GM12878 (cell line): ENCODE results near the gene XRN2. TPM values are rescaled to one million over a fixed set of nuclear protein-coding genes. Genes with fewer than 3 reads are reported as not detected.
A peak's percentile ranks its signal among the peaks of the same experiment; 100 is the strongest.
"Not testable (repeated sequence)": the region's sequence is repeated elsewhere in the genome, so short reads cannot be mapped to it uniquely, and the experiment has no call there.

Experiments
- ATAC-seq: fragments of 200-7000 bp; cut with Tn5 transposase; 3 replicates; pipeline ENCODE4 v1.9.1; 2020; ENCODE audit warnings: mild to moderate bottlenecking, moderate library complexity
- BruUV-seq: library from RNA; stranded (reverse); fragments of 400-500 nt; replicated peaks from 2 replicates; lab custom pipeline; 2021; lab: Mats Ljungman, UMichigan
- CTCF ChIA-PET: fragments of 300-600 bp; sonication (Branson Sonifier 250); formaldehyde crosslinking; extraction: SDS; loops from one replicate; lab custom pipeline; 2021; ENCODE audit warnings: inconsistent platforms; lab: Yijun Ruan, JAX
- POLR2A ChIA-PET: fragments of 350-600 bp; formaldehyde crosslinking; extraction: SDS; loops from one replicate; lab custom pipeline; 2021; ENCODE audit warnings: inconsistent platforms; lab: Charles Lee
- RAD21 ChIA-PET: fragments of 300-600 bp; sonication (Branson Sonifier 250); formaldehyde crosslinking; loops from one replicate; lab custom pipeline; 2023; ENCODE audit warnings: antibody characterized with exemption; ENCODE audit not compliant: unreplicated experiment; lab: Charles Lee
- SMC1A ChIA-PET: fragments of 300-600 bp; sonication (Branson Sonifier 250); formaldehyde crosslinking; loops from one replicate; lab custom pipeline; 2023; ENCODE audit not compliant: unreplicated experiment, uncharacterized antibody; lab: Charles Lee
- DNase-seq: peaks from one replicate; pipeline ENCODE4 v3.0.0-alpha.2; 2011; ENCODE audit warnings: low read depth, low spot score
- FAIRE-seq: peaks from 3 replicates; lab custom pipeline; 2011; peaks lifted over from hg19 to GRCh38; lab: Jason Lieb, UNC
- H2AFZ ChIP-seq: 2 replicates; pipeline ENCODE4 v1.6.0; 2011; ENCODE audit warnings: low read depth, low read length, control low read depth; ENCODE audit not compliant: control insufficient read depth
- H3K27ac ChIP-seq: 2 replicates; pipeline ENCODE4 v1.5.1; 2011; ENCODE audit warnings: control low read depth; ENCODE audit not compliant: control insufficient read depth, insufficient read depth
- H3K27me3 ChIP-seq, 2 experiments: replicated peaks in 1 of 2; 2 replicates each; pipeline versions ENCODE4 v1.6.0 to v1.6.1; 2011; ENCODE audit warnings: low read length in 1 of 2; ENCODE audit not compliant: control insufficient read depth in 2 of 2, insufficient read depth in 2 of 2
- H3K36me3 ChIP-seq, 2 experiments: 2 replicates each; pipeline ENCODE4 v1.5.1; 2011; ENCODE audit warnings: low read length in 1 of 2; ENCODE audit not compliant: control insufficient read depth in 2 of 2, insufficient read depth in 2 of 2
- H3K4me1 ChIP-seq: 2 replicates; pipeline ENCODE4 v1.6.1; 2011; ENCODE audit warnings: mild to moderate bottlenecking, low read length, moderate library complexity, mixed read lengths; ENCODE audit not compliant: control insufficient read depth, insufficient read depth
- H3K4me2 ChIP-seq: 2 replicates; pipeline ENCODE4 v1.6.0; 2011; ENCODE audit warnings: control low read depth; ENCODE audit not compliant: control insufficient read depth, insufficient read depth
- H3K4me3 ChIP-seq: fragments of 200-600 bp; sonication (generic); 2 replicates; pipeline ENCODE4 v1.5.1; 2016
- H3K79me2 ChIP-seq: 2 replicates; pipeline ENCODE4 v1.6.0; 2011; ENCODE audit warnings: low read length; ENCODE audit not compliant: control insufficient read depth, insufficient read depth
- H3K9ac ChIP-seq: 2 replicates; pipeline ENCODE4 v1.8.0; 2011; ENCODE audit warnings: low read length, control low read depth, mixed read lengths; ENCODE audit not compliant: control insufficient read depth, insufficient read depth
- H3K9me3 ChIP-seq: replicated peaks from 3 replicates; pipeline ENCODE4 v1.5.1; 2011; ENCODE audit warnings: mild to moderate bottlenecking, low read length; ENCODE audit not compliant: control insufficient read depth, insufficient read depth
- H4K20me1 ChIP-seq: 2 replicates; pipeline ENCODE4 v1.6.0; 2011; ENCODE audit not compliant: control insufficient read depth, insufficient read depth
- GABPA ChIP-seq: IDR thresholded peaks from 2 replicates; pipeline ENCODE4 v1.6.1; 2014; ENCODE audit warnings: antibody characterized with exemption, low read depth, mild to moderate bottlenecking, inconsistent platforms
- HDAC6 ChIP-seq: fragments of 200-600 bp; sonication (generic); IDR thresholded peaks from one replicate; pipeline ENCODE4 v1.8.0; 2017; ENCODE audit warnings: antibody characterized with exemption; ENCODE audit not compliant: unreplicated experiment
- SP1 ChIP-seq: IDR thresholded peaks from one replicate; pipeline ENCODE4 v1.6.1; 2011; ENCODE audit warnings: low read depth, low read length
- SPI1 ChIP-seq: IDR thresholded peaks from 2 replicates; pipeline ENCODE4 v1.6.1; 2011; ENCODE audit warnings: low read depth, mild to moderate bottlenecking, low read length, moderate library complexity, borderline replicate concordance; ENCODE audit not compliant: insufficient read depth
- ZNF384 ChIP-seq: IDR thresholded peaks from 2 replicates; pipeline ENCODE4 v1.6.1; 2012; ENCODE audit warnings: low read depth, mild to moderate bottlenecking, low read length, improper control_type of control experiment, borderline replicate concordance
- WGBS: methylation state at CpG from one replicate; pipeline ENCODE4 v1.1.6; 2016; ENCODE audit warnings: low lambda C conversion rate; ENCODE audit not compliant: insufficient replicate concordance, insufficient coverage; ENCODE audit errors: missing lambda C conversion rate; 5-methylcytosine and 5-hydroxymethylcytosine counted together
- in situ Hi-C: fragments of 300-500 bp; cut with MboI; formaldehyde crosslinking; loops from 9 replicates; pipeline ENCODE4 v1.14.3; 2018; ENCODE audit warnings: mixed read lengths
- intact Hi-C: fragments of 100-400 bp; cut with micrococcal nuclease; formaldehyde crosslinking; loops from one replicate; pipeline ENCODE4 v1.14.2; 2022; ENCODE audit not compliant: unreplicated experiment
- polyA plus RNA-seq, 11 experiments: library from polyadenylated mRNA; depleted of rRNA in 4 of 11; unstranded in 6 of 11; stranded (reverse) in 5 of 11; fragments of >200 nt; fragmentation: Nextera tagmentation in 4 of 11; fragmentation: Illumina TruSeq in 1 of 11; extraction: Ambion mirVana in 4 of 11; extraction: Trizol in 1 of 11; gene quantifications; 1 replicate in 1 of 11; 2 replicates in 10 of 11; pipeline versions ENCODE4 v1.2.1 to v1.2.3, GENCODE V29; 2011 to 2016; ENCODE audit warnings: inconsistent platforms in 2 of 11, missing spikeins in 2 of 11, low read depth in 1 of 11
- total RNA-seq, 4 experiments: library from RNA; depleted of rRNA in 3 of 4; stranded (reverse); fragments of >200 nt in 3 of 4; fragmentation: Illumina TruSeq in 1 of 4; extraction: Trizol in 1 of 4; gene quantifications; 2 replicates each; pipeline versions ENCODE4 v1.2.1 to v1.2.3, GENCODE V29; 2013 to 2021

XRN2 gene
- total and polyA plus RNA-seq, 10 of the 15 experiments (the other 5 are each of a cell fraction or from before 2014, with no cell fraction given) = 59.7 to 97.8 (median 75.6) TPM

DNA sequence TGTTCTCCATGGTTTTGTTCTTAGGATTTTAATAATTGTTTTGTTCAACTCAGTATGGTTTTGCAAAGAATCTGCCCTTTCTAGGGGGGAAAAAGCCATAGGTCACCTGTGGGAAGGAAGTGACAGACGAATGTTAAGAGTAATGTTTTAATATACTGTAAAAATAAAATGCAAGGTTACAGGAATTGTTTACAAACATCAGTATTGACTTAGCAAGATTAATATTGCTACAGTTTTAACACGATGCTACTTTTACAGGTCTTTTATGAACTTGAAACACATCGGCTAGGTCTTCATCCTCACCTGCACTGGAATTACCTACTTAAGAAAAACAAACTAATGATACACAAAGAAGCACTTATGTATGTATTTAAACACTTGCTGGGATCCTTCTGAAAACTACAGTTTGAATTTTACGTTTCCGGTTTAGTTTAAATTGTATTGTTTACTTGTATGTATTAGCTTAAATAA, 95.9 kb downstream of the XRN2 start:
- FAIRE-seq = no peak
- Histone ChIP-seq H4K20me1 (no peaks in the 10 kb centered on the region), H3K27ac (no peak overlapping the region), H3K9me3 (no peaks in the 10 kb centered on the region; the same call in 2 of the 3 replicates), H2AFZ (no peak overlapping the region), H3K9ac (no peak overlapping the region), H3K79me2 (no peaks in the 10 kb centered on the region), H3K36me3 (no peaks in the 10 kb centered on the region), H3K27me3 (peaks cover 8 to 13% of the 10 kb centered on the region in 2 experiments; a peak in 3 of 4 replicates), H3K4me2 (no peak overlapping the region), H3K4me3 (no peak overlapping the region), H3K4me1 (no peaks in the 10 kb centered on the region)
- RAD21 ChIA-PET = no interaction called here
- BruUV-seq = no TSS peak
- intact Hi-C loops = loop anchor here (10.0 kb wide), 1 partner anchor 106 kb away; no protein-coding TSS in a partner anchor
- SMC1A ChIA-PET = no interaction called here
- ATAC-seq = no peak
- no peak for TF ChIP-seq HDAC6
- CTCF ChIA-PET = no interaction called here
- 49% methylated on average over 5 of the region's 5 CpGs for WGBS
- in situ Hi-C loops = no loop called here
- POLR2A ChIA-PET = no interaction called here
- DNase-seq = no peak

DNA sequence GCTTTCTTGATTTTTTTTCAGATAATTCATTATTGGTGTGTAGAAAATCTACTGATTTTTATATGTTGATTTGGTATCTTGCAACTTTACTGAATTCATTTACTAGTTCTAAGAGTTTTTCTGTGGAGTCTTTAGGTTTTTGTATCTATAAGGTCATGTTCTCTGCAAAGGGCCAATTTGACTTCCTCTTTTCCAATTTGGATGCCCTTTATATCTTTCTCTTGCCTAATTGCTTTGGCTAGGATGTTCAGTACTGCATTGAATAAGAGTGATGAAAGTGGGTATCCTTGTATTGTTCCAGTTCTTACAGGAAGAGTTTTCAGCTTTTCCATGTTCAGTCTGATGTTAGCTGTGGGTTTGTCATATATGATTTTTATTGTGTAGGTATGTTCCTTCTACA, 108.6 kb downstream of the XRN2 start:
- CTCF ChIA-PET = no interaction called here

DNA sequence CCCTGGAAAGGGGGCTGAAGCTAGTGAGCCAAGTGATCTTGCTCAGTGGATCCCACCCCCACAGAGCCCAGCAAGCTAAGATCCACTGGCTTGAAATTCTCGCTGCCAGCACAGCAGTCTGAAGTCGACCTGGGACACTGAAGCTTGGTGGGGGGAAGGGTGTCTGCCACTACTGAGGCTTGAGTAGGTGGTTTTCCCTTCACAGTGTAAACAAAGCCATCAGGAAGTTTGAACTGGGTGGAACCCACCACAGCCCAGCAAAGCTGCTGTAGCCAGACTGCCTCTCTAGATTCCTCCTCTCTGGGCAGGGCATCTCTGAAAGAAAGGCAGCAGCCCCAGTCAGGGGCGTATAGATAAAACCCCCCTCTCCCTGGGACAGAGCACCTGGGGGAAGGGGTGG, 110.9 kb downstream of the XRN2 start:
- H3K9me3 ChIP-seq, H3K4me2 ChIP-seq, intact Hi-C loops, H3K27ac ChIP-seq, FAIRE-seq, H3K27me3 ChIP-seq, in situ Hi-C loops, ATAC-seq, H3K79me2 ChIP-seq, H2AFZ ChIP-seq, BruUV-seq, H3K4me1 ChIP-seq, RAD21 ChIA-PET, H3K9ac ChIP-seq, H3K36me3 ChIP-seq, CTCF ChIA-PET, H3K4me3 ChIP-seq, DNase-seq, H4K20me1 ChIP-seq: not testable (repeated sequence)
- ChIA-PET SMC1A (interaction anchor here (0.7 kb wide), 1 partner anchor 91 kb away, joined by 3 read pairs; no protein-coding TSS in a partner anchor), POLR2A (interaction anchor here (0.7 kb wide), 1 partner anchor 10 kb away, joined by 4 read pairs; no protein-coding TSS in a partner anchor)
- WGBS = 8% methylated on average over 3 of the region's 3 CpGs

More for the DNA sequence above, 108.6 kb downstream of the XRN2 start:
- TF ChIP-seq SPI1 (0 out of 2 replicates have a peak, but pooled peaks have one; percentile 11), GABPA (no peak), SP1 (no peak), ZNF384 (no peak)
- SMC1A ChIA-PET = no interaction called here
- no peaks in the 10 kb centered on the region for H3K9me3 ChIP-seq
- in situ Hi-C loops = no loop called here
- H3K27me3 ChIP-seq = no peaks in the 10 kb centered on the region
- RAD21 ChIA-PET = no interaction called here
- H4K20me1 ChIP-seq = no peaks in the 10 kb centered on the region
- H2AFZ ChIP-seq = no peak overlapping the region
- no peak overlapping the region for H3K4me2 ChIP-seq
- H3K36me3 ChIP-seq = no peaks in the 10 kb centered on the region
- no TSS peak for BruUV-seq
- intact Hi-C loops = no loop called here
- ATAC-seq = no peak
- no peak for FAIRE-seq
- no peak overlapping the region for H3K27ac ChIP-seq
- H3K4me1 ChIP-seq = no peaks in the 10 kb centered on the region
- H3K79me2 ChIP-seq = no peaks in the 10 kb centered on the region
- POLR2A ChIA-PET = no interaction called here
- no peak overlapping the region for H3K4me3 ChIP-seq
- DNase-seq = no peak
- no peak overlapping the region for H3K9ac ChIP-seq
